Medulla oblongata (tissue), 1 donor: Measurements from ENCODE around the gene BAZ2B.
"Not testable (repeated sequence)": the region's sequence is repeated elsewhere in the genome, so short reads cannot be mapped to it uniquely, and the experiment has no call there.

Experiments
- DNase-seq: peaks from one replicate; pipeline ENCODE4 v3.0.0-alpha.2; 2015; ENCODE audit errors: extremely low spot score

BAZ2B gene

GRCh38 chr2:159616286-159616701 is at the start of gene BAZ2B:
BAZ2B (minus strand) TSS chr2:159616548; CDS start chr2:159478719, 137,829 bp downstream.
- peak; percentile 93 for DNase-seq

GRCh38 chr2:159661286-159661685 is 44.9 kb upstream of the BAZ2B start:
- no peak for DNase-seq

- DNase-seq, result no peak
Observed at GRCh38 chr2:159658881-159659873, 42.8 kb upstream of the BAZ2B start.

- DNase-seq, result no peak
Observed at GRCh38 chr2:159653962-159654361, 37.6 kb upstream of the BAZ2B start.

GRCh38 chr2:159651884-159652283 is 35.5 kb upstream of the BAZ2B start:
- no peak for DNase-seq

GRCh38 chr2:159650574-159650973 is 34.2 kb upstream of the BAZ2B start:
- no peak for DNase-seq

GRCh38 chr2:159648643-159649042 is 32.3 kb upstream of the BAZ2B start:
- DNase-seq, result no peak

GRCh38 chr2:159647667-159648066 is 31.3 kb upstream of the BAZ2B start:
- no peak for DNase-seq

- DNase-seq, result no peak
Observed at GRCh38 chr2:159640176-159640575, 23.8 kb upstream of the BAZ2B start.

- no peak for DNase-seq
Observed at GRCh38 chr2:159639712-159640111, 23.4 kb upstream of the BAZ2B start.

- no peak for DNase-seq
Observed at GRCh38 chr2:159639071-159639470, 22.7 kb upstream of the BAZ2B start.

- no peak for DNase-seq
Observed at GRCh38 chr2:159637988-159638501, 21.7 kb upstream of the BAZ2B start.

- DNase-seq, result no peak
Observed at GRCh38 chr2:159637240-159637639, 20.9 kb upstream of the BAZ2B start.

GRCh38 chr2:159635006-159635789 is 18.9 kb upstream of the BAZ2B start:
- DNase-seq, result no peak

- DNase-seq, result no peak
Observed at GRCh38 chr2:159633219-159633618, 16.9 kb upstream of the BAZ2B start.

- DNase-seq, result not testable (repeated sequence)
Observed at GRCh38 chr2:159625628-159626027, 9.3 kb upstream of the BAZ2B start.

- DNase-seq, result no peak
Observed at GRCh38 chr2:159623436-159623835, 7.1 kb upstream of the BAZ2B start.

- no peak for DNase-seq
Observed at GRCh38 chr2:159622966-159623365, 6.6 kb upstream of the BAZ2B start.

- no peak for DNase-seq
Observed at GRCh38 chr2:159620796-159621195, 4.4 kb upstream of the BAZ2B start.

- DNase-seq, result peak; percentile 40
Observed at GRCh38 chr2:159617646-159618045, 1.3 kb upstream of the BAZ2B start.

- peak; percentile 10 for DNase-seq
Observed at GRCh38 chr2:159617100-159617499, 752 bp upstream of the BAZ2B start.
